ENCODE measurements around the gene CPA5.

GRCh38 chr7:130395421-130395820 is 50.8 kb downstream of the CPA5 start:
- TF ChIP-seq CTCF (IDR thresholded peaks at IDR 0.05; ENCODE audit: insufficient read depth, low read length): no peak
- TF ChIP-seq POLR2AphosphoS5 (IDR thresholded peaks at IDR 0.05; ENCODE audit: low read depth): no peak
- no peak for TF ChIP-seq REST (IDR thresholded peaks at IDR 0.05; ENCODE audit: insufficient replicate concordance, low read depth)
- TF ChIP-seq SPI1 (IDR thresholded peaks at IDR 0.05; ENCODE audit: borderline replicate concordance, low read depth): no peak
- TF ChIP-seq GABPA (IDR thresholded peaks at IDR 0.05; ENCODE audit: low read depth): no peak
